Activated CD4-positive, alpha-beta T cell treated with anti-CD3 and anti-CD28 coated beads, Interleukin-2, Interleukin-4, amounts not matched to agents 100 ng/mL and 50 ng/mL, durations not matched to agents 16 hours and 8 hours (primary cell): Measurements from ENCODE around the gene SLC1A1.

Source experiments
- DNase-seq: peaks from one replicate; pipeline ENCODE4 v3.0.0-alpha.2; 2020; ENCODE audit warnings: low spot score

Gene SLC1A1

DNA sequence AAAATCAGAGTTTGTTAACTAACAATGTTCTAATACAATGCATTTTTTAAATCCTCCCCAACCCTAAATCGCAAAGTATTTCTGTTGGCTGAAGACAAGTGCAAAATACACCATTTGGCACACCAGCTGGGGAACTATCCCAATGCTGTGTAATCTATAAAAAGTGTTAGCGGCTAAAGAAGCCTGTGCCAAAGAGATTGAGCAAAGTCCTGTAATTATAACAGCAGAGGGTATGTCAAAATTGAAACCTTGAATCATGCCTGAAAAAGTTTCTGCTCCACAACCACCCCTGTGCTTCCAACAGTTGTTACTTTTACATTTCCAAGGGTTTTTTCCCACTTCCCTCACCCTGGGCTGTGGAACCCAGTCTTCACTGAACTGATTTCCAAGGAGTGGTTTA is 88.7 kb downstream of the SLC1A1 start:
- DNase-seq = no peak

DNA sequence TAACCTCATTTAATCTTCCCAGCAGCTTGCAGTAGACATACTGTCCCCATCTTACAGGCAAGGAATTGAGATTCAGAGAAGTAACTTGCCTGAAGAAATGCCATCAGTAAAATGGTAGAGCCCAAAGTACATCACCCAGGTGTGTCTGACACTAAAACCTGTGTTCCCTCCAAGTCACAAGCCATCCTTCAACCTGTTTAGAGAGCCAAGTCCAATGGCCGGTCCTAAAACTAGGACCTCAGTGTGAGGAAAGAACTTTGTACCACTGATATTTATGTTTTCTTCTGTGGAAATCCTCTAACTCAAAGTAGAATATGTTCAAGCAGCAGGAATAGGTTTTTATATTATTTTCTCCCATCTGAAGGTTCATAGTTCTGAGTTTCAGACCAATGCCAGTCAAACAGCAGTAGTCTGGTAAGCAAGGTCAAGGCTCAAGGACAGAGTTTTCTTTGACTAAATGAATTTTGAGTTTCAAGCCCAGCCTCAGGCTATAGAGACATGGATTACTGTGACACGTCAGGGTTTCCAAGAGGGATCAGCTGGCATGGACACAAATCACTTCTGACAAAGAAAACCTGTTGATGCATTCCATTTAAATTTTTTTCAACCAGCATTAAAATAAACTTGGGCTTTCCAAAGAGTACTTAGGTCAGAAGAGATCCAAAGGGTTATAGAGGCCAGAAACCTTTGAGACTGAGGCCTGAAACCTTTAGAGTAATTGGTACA is 90.9 kb downstream of the SLC1A1 start:
- no peak for DNase-seq

DNA sequence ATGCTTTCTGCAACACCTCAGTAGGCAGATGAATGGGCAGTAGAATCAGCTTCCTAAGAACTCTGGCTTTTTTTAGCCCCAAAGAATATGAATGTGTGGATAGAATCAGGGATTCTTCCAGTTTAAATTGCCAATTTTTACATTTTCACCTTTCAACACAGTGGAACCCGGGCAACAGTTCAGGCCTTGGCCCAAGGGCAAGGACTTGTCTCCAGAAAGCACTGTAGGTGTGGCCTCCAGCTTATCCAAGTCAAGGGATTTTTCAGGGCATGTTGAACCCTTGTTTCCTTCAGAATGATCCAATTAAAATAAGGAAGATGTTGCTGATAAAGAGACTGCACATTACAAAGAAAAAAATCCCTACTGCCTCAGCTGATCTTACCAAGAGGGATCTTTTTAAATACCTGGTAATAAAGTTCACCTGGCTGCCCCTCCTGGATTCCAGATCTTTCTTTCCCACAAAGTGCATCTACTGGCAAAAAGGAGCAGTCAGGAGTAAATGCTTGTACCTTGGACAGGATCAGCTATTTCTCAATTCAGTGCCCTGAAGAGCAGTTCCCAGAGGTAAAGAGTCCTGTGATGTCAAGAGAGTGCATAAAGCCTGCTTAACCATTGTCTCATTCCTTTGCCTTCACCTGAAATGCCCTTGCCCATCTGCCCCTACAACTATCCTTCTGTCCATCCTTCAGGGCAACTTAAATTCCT is 91.7 kb downstream of the SLC1A1 start:
- no peak for DNase-seq

DNA sequence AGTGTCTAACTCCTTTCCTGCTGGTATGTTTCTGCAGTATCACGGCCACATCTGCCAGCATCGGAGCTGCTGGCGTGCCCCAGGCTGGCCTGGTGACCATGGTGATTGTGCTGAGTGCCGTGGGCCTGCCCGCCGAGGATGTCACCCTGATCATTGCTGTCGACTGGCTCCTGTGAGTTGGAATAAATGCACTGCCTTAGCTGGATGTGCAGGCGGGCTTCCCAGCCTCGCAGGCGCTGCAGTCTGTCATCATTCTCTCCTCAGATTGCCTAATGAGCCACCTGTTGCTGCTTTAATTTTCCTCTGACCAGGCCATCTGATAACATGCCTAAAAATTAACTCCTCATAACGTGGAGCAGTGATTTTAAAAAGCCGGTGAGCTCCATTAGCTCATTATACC is 92.7 kb downstream of the SLC1A1 start:
- no peak for DNase-seq

DNA sequence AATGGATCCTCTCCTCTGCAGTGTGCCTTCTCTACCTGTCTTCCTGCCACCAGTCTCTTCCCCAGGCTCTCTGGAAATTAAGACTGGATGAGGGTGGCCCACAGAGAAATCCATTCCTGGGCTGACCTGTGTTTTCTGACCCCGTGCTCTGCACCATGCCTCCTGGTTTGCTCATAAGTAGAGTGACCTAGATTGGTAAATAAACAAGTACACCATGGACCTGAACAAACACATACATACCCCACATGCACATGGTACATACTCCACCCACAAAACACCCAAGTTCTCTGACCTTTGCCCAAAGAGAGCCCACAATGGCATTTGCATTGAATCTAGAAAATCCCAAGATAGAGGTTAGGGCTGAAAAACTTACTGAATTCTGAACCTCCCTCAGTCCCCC is 94.4 kb downstream of the SLC1A1 start:
- no peak for DNase-seq

DNA sequence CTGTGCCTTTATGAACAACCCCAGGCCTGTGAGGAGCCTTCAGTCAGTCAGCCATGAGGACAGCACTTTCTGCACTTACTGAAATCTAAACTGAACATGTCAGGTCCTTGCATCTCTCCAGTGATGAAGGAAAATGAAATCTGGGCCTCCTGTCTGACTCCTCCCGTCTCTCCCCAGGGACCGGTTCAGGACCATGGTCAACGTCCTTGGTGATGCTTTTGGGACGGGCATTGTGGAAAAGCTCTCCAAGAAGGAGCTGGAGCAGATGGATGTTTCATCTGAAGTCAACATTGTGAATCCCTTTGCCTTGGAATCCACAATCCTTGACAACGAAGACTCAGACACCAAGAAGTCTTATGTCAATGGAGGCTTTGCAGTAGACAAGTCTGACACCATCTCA is 94.9 kb downstream of the SLC1A1 start:
- DNase-seq = no peak

DNA sequence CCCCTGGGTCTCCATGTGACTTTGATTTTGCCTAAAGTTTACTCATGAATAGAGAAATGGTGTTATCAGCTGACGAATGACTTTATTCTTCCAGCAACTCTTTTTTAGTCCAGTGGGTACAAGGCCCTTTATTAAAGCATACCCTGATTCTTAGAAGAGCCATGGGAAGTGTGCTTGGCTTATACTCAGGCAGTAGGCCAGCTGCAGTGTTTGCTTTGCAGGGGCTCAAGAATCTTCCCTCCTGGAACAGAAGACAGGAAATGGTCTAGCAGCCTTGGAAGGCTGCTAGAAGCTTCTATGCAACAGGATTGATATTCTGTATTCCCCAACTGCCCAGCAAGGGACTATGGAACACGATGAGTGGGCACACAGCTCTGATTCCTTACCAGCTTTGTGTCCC is 98.5 kb downstream of the SLC1A1 start:
- no peak for DNase-seq

DNA sequence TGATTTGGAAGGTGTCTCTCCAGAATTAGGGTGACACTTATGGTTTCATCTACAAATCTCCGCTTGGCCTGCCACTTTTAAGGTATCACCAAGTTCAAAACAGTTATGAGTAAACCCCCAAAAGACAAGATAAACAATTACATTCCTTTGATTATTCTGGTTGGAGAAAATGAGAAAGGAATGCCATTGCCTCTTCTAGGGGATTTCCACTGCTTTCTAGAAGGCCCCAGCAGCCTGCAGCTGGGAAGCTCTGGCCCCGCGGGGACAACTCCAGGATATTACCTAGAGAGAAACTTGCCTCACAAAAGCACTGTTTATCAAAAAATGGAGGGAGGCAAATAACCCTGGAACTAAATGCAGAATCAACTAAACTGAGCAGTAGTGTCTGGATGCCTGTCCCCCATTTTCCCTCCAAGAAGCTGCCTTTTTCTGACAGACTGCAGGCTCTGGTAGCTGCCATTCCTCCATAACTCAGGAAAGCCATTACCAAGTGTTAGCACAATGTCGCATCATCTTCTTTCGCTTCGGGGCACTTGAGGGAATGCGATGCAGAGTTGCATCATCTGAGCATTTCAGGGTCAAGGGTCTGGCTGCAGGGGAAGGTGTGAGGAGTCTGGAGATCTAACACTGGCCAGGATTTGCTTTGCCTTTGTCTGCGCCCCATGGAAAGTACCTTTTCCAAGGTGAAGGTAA is 100.3 kb downstream of the SLC1A1 start:
- no peak for DNase-seq

DNA sequence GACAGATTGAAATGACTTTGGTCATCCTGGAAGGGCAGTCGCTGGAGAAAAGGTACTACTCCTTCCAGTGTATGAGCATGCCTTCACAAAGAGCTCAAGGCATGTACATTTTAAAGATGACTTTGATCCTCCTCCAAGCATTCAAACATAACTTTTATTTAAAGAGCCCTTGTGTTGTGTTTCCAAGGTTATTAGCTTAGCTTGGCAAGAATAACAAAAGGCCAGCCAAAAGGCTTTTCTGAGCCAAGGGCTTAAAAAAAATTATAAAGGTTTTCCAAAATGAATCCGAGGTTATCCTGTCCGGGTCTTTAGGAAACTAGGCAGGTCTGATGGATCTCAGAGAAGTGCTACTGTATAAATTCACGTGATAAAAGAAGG is 100.8 kb downstream of the SLC1A1 start:
- DNase-seq = no peak

DNA sequence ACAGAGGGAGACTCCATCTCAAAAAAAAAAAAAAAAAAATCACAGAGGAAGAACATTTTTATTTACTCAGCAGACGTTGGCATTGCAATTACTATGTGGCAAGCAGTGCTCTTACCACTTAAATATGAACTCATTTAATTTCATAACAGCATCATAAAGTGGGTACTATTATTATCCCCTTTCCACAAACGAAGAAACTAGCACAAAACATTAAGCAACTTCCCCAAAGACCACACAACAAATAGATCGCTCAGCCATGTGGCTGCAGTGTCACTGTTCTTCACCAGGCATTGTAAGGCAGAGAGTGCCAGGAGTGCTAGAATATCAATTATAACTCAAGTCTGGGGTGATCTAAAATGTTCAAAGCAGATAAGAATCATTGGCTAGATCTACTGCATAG is 102.0 kb downstream of the SLC1A1 start:
- DNase-seq = no peak

DNA sequence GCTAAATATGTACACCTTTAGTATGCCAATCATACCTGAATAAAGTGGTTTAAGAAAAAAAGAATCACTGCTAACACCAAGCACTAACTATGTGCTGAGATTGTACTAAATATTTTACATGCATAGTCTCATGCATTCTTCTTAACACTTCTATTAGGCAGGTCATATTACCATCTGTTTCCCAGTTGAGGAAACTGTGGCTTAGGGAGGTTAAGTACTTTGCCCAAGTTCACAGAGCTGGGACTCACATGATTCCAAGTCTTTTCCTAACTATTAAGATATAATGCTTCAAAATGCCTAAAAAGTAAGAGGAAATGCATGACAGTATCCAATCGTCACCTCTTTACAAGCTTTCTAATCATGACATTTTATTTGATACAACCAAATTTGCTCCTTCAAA is 102.6 kb downstream of the SLC1A1 start:
- no peak for DNase-seq

DNA sequence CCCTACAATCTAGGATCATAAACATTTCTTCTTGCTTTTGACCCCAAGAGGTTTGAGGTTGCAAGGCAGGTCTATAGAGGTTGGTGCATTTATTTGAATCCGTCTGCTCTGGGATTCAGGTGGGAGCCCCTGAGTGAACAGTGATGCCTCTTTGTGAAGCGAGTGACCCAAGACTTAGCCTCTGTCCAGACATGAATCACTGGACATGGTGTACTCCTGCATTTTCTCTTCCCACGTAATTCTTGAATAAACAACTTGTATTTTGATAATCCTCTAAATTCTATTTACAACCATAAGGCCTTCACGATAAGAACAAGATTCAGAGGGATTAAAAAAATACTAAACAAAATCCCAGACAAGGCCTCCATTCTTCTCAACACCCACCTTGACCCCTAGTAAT is 104.3 kb downstream of the SLC1A1 start:
- no peak for DNase-seq

DNA sequence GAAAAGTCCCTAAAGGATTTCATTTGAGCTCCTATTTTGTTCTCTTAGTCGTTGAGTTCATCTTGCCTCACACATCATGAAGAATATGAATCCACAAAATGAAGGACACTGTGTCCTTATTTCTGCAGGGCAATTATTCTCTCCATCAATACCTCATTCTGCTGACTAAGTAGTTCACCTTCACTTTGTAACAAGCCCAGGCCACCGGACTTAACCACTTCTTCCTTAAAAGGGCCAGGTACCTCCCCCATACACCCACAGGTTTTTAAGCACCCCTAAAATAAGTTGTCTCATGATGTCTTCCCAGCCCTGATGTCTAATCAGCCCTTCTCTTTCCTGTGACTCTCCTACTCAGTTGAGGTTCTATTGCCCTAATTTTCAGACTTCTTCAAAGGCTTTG is 104.7 kb downstream of the SLC1A1 start:
- no peak for DNase-seq

DNA sequence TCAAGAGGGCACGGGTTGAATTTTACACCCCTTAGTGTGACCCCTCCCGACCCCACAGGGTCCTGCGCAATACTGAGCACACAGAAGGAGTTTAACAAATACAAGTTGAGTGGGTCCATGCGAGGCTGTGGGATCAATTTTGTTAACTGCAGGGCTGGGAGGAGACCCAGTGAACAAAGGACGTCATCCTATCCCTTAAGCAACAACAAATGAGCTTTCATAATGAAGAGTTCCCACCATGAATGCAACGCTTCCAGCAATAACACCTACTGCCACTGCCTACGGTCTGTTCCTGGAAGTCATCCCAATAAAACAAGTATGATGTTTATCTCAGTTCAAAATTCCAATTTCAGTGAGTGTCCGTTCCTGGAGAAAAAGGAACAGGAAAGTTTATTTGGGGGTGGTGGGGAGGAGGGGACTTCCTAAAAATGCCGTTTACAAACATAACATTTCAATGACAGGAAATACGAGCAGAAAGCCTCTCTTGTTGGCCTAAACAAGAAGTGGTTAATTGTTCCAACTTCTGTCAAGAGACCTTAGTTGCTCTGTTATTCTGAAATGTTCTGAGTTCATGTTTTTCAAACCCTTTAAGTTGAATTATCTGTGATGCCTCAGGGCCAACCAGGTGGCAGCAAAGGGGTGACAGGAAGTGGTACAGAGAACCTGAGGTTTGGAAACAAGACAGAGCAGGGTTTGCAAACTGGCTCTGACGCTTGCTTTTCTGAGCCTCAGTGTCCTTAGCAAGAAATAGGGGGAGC is 106.1 kb downstream of the SLC1A1 start:
- peak; percentile 24 for DNase-seq

DNA sequence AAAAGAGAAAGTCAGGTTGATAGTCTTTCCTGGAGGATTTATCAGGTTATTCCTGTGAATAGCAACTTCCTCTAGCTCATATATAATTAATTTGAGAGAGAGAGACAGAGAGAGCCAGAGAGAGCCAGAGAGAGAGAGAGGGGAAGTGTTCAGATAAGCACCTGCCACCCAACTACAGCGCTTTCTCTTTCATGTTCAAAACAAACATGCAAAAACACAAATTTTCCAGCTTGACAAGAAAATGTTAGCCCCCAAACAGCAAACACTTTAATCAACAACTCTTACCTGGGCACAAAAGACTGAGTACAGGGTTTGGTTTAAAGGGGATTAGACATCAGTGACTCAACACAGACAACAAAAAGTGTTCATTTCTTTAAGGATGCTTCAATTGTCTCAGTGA is 110.1 kb downstream of the SLC1A1 start:
- DNase-seq = no peak

DNA sequence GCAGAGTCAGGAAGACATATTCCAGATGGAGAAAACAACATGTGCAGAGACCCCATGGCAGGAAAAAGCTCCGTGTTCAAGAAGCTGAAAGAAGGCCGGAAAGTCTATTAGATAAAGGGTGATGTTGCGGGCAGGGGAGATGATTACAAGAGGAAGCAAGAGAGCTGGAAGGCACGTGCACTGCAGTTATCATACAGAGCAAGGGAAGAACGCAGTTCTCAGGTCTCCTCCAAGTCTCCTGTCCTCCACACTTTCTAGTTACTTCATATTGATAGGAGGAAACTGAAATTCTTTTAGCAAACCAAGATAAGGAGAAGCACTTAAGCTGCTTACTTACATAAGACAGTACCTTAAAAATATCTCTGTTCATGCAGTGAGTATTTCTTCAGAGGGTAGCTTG is 113.6 kb downstream of the SLC1A1 start:
- DNase-seq = no peak

DNA sequence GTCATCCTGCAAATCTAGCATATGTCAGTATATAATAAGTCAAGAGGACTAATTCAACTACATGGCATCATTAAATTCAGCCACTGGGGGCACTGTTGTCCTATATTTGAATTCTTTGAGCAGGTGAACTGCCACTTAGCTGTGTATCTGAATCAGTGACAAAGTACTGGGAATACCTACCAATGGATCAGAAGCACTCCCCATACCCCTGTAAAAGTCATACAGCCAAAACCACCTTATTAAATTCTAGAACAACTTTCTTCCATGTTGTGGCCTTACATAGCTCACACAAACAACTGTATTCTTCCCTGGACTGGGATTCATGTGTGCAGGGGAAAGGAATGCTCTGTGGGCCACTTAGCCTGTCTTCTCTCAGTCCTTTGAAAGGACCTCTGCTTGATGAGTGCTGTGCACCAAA is 114.4 kb downstream of the SLC1A1 start:
- DNase-seq = peak; percentile 77

DNA sequence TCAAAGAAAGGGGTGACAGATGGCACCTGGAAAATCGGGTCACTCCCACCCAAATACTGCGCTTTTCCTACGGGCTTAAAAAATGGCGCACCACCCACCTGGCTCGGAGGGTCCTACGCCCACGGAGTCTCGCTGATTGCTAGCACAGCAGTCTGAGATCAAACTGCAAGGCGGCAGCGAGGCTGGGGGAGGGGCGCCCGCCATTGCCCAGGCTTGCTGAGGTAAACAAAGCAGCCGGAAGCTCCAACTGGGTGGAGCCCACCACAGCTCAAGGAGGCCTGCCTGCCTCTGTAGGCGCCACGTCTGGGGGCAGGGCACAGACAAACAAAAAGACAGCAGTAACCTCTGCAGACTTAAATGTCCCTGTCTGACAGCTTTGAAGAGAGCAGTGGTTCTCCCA is 115.8 kb downstream of the SLC1A1 start:
- DNase-seq = peak; percentile 3

DNA sequence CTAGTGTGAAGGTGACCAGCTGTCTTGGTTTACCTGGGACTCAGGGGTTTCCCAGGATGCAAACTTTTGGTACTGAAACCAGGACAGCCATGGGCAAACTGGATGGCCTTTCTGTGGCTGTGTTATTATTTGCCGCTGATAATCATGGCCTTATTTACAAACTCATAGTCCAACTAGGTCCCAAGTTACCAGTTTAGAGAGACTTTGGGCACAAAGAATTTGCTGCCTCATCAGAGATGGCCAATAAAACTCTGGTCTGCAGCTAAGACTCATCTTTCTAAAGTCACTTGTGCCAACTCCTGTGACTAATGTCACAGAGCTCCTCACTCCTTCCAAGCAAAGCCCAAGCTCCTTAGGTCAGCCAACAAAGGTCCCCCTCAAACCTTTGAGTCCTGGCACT is 124.4 kb downstream of the SLC1A1 start:
- no peak for DNase-seq

DNA sequence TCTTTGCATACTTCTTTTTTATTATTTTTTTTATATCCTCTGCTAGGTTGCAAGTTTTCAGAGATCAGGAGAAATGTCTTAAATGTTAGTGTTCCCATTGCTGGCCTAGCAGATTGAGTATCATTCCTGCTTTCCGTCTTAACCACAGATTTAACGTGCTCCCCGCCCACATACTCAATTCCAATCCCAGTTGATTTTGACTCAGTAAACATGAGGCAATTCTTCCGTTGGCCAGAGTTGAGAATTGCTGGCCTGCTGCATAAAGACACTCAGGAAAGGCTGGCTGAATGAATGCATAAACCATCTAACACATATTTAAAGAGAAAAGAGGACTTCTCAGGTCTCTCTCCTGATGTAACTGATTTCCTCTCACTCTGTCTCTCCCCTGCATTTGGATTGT is 125.0 kb downstream of the SLC1A1 start:
- DNase-seq = no peak

DNA sequence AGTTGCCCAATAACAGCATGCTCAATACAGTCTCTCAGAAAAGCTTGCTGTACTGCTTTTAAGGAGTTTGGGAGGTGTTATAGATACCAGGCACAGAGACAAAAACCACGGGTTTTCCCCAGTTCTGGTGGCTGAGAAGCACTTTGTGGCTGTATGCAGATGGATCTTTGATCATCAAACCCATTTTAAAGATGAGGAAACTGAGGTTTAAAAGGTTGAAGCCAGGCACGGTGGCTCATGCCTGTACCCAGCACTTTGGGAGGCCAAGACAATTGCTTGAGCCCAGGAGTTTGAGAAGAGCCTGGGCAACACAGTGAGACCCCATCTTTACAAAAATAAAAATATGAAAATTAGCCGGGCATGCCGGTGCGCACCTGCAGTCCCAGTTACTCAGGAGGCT is 125.5 kb downstream of the SLC1A1 start:
- no peak for DNase-seq

DNA sequence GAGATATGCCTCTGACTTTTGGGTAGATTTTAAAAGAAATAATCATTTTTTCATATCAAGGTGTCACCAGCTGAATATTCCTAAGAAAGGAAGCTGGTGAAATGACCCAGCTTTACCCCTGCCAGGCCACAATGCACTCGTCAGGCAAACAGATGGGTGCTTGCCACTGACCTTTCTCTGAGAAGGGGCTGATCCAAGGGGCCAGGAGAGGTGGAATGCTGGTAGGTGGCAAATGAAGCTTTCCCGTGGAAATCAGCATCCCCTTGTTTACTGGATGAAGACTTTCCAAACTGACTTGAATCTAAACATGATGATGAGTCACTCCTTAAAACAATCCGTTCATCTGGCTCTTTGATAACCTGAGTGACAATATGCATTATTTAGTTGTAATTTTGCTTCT is 127.5 kb downstream of the SLC1A1 start:
- no peak for DNase-seq

DNA sequence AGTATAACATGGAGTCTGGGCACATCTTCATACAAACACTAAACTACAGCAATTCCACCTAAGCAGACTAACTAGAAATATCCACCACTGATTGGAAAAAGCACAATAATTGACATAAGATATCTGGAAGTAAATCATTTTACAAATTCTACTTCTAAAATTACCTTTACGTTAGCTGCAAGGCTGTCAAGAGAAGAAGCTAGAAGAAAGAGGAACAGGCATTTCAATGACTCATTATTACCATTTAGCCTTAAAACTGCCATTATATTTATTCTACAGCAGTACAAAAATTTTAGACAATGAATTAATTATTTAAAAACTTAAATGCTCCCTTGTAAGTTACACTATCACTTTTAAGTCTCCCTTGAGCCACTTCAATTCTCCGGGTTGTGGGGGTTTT is 128.4 kb downstream of the SLC1A1 start:
- DNase-seq = no peak
